ENCODE measurements around the gene KCNQ5.

- TF ChIP-seq CTCF (IDR thresholded peaks at IDR 0.05), result no peak
- no peak for TF ChIP-seq POLR2AphosphoS5 (IDR thresholded peaks at IDR 0.05; ENCODE audit: low read depth, low read length)
- no peak for TF ChIP-seq TCF7L2 (IDR thresholded peaks at IDR 0.05; ENCODE audit: low read depth, low read length)
- no peak for TF ChIP-seq REST (IDR thresholded peaks at IDR 0.05; ENCODE audit: insufficient read depth in 1 of 2, low read depth in 2 of 2, low read length in 1 of 2)
Measured at GRCh38 chr6:72836971-72837370, 215.1 kb downstream of the KCNQ5 start.

Data from Panc1 (cell line).